WTC11 (cell line): ENCODE measurements around the gene PLIN1. TPM values are rescaled to one million over a fixed set of nuclear protein-coding genes. Genes with fewer than 3 reads are reported as not detected.

Experiments
- ATAC-seq: fragments of 200-7000 bp; cut with Tn5 transposase; 2 replicates; pipeline ENCODE4 v1.10.0; 2021; ENCODE audit warnings: mild to moderate bottlenecking, moderate library complexity
- CTCF ChIA-PET: fragments of 300-600 bp; sonication (Branson Sonifier 250); formaldehyde crosslinking; loops from one replicate; lab custom pipeline; 2021; ENCODE audit warnings: antibody characterized with exemption; lab: Charles Lee
- POLR2A ChIA-PET: fragments of 350-600 bp; sonication (Branson Sonifier 250); formaldehyde crosslinking; loops from one replicate; lab custom pipeline; 2021; ENCODE audit warnings: antibody characterized with exemption; lab: Charles Lee
- DNase-seq: peaks from one replicate; pipeline ENCODE4 v3.0.0; 2021; ENCODE audit warnings: low spot score
- H3K27ac Mint-ChIP-seq: 2 replicates; pipeline ENCODE4 v1.8.0; 2021; ENCODE audit warnings: mixed read lengths
- H3K27me3 Mint-ChIP-seq: 2 replicates; pipeline ENCODE4 v1.8.0; 2021; ENCODE audit warnings: low read depth, mild to moderate bottlenecking, moderate library complexity, mixed read lengths
- H3K36me3 Mint-ChIP-seq: 2 replicates; pipeline ENCODE4 v1.8.0; 2021; ENCODE audit warnings: mixed read lengths
- H3K4me1 Mint-ChIP-seq: 2 replicates; pipeline ENCODE4 v1.8.0; 2022; ENCODE audit warnings: mixed read lengths
- H3K4me3 Mint-ChIP-seq: 2 replicates; pipeline ENCODE4 v1.8.0; 2021; ENCODE audit warnings: mild to moderate bottlenecking, moderate library complexity, mixed read lengths
- H3K9me3 Mint-ChIP-seq: 2 replicates; pipeline ENCODE4 v1.8.0; 2021; ENCODE audit warnings: mixed read lengths
- ATF1 ChIP-seq: sonication (generic); formaldehyde crosslinking; IDR thresholded peaks from 2 replicates; pipeline ENCODE4 v1.8.1; 2023; ENCODE audit warnings: mild to moderate bottlenecking, moderate library complexity, missing genetic modification reagents
- CREM ChIP-seq: sonication (generic); formaldehyde crosslinking; IDR thresholded peaks from 2 replicates; pipeline ENCODE4 v1.8.1; 2022; ENCODE audit warnings: mild to moderate bottlenecking, missing genetic modification reagents, moderate library complexity
- ESRRA ChIP-seq: sonication (generic); formaldehyde crosslinking; IDR thresholded peaks from 2 replicates; pipeline ENCODE4 v1.8.1; 2022; ENCODE audit warnings: mild to moderate bottlenecking, missing genetic modification reagents, borderline replicate concordance
- FOXP1 ChIP-seq: sonication (generic); formaldehyde crosslinking; IDR thresholded peaks from 2 replicates; pipeline ENCODE4 v1.8.0; 2022; ENCODE audit warnings: missing genetic modification reagents, mild to moderate bottlenecking, moderate library complexity, borderline replicate concordance
- MXD4 ChIP-seq: fragments of 250-450 bp; sonication (Bioruptor Pico); IDR thresholded peaks from 2 replicates; pipeline ENCODE4 v1.8.0; 2021; ENCODE audit warnings: mild to moderate bottlenecking, moderate library complexity, borderline replicate concordance
- NFATC4 ChIP-seq: fragments of 250-450 bp; sonication (Bioruptor Pico); IDR thresholded peaks from 2 replicates; pipeline ENCODE4 v1.9.0; 2021; ENCODE audit warnings: mild to moderate bottlenecking
- NR3C1 ChIP-seq: sonication (generic); formaldehyde crosslinking; conservative IDR thresholded peaks from 2 replicates; pipeline ENCODE4 v1.8.1; 2023; ENCODE audit warnings: low read depth, mild to moderate bottlenecking, missing genetic modification reagents
- OVOL2 ChIP-seq: fragments of 250-450 bp; sonication (Bioruptor Pico); IDR thresholded peaks from 2 replicates; pipeline ENCODE4 v1.9.0; 2021; ENCODE audit warnings: mild to moderate bottlenecking, borderline replicate concordance
- TCF7 ChIP-seq: sonication (generic); formaldehyde crosslinking; IDR thresholded peaks from 2 replicates; pipeline ENCODE4 v1.8.0; 2022; ENCODE audit warnings: mild to moderate bottlenecking, low read depth, missing genetic modification reagents, moderate library complexity
- TEAD1 ChIP-seq: sonication (generic); formaldehyde crosslinking; IDR thresholded peaks from 2 replicates; pipeline ENCODE4 v1.8.0; 2022; ENCODE audit warnings: mild to moderate bottlenecking, missing genetic modification reagents
- TP53 ChIP-seq: sonication (generic); formaldehyde crosslinking; IDR thresholded peaks from 2 replicates; pipeline ENCODE4 v1.8.1; 2023; ENCODE audit warnings: mild to moderate bottlenecking, missing genetic modification reagents
- ZBTB21 ChIP-seq: sonication (generic); formaldehyde crosslinking; IDR thresholded peaks from 2 replicates; pipeline ENCODE4 v1.8.1; 2023; ENCODE audit warnings: mild to moderate bottlenecking, missing genetic modification reagents, borderline replicate concordance
- ZNF121 ChIP-seq: sonication (generic); formaldehyde crosslinking; IDR thresholded peaks from 2 replicates; pipeline ENCODE4 v1.8.0; 2023; ENCODE audit warnings: missing genetic modification reagents
- ZNF317 ChIP-seq: sonication (generic); formaldehyde crosslinking; IDR thresholded peaks from 2 replicates; pipeline ENCODE4 v1.8.1; 2023; ENCODE audit warnings: low read depth, mild to moderate bottlenecking, moderate library complexity, missing genetic modification reagents, borderline replicate concordance
- ZNF396 ChIP-seq: fragments of 250-450 bp; sonication (Bioruptor Pico); IDR thresholded peaks from 2 replicates; pipeline ENCODE4 v1.8.0; 2021; ENCODE audit warnings: mild to moderate bottlenecking, moderate library complexity, borderline replicate concordance
- ZNF671 ChIP-seq: fragments of 250-450 bp; sonication (Bioruptor Pico); IDR thresholded peaks from 2 replicates; pipeline ENCODE4 v1.8.0; 2021; ENCODE audit warnings: mild to moderate bottlenecking
- total RNA-seq: library from RNA; stranded (reverse); gene quantifications from 3 replicates; pipeline ENCODE4 v1.2.3, GENCODE V29; 2021
- TF ChIP-seq, protein P1 (sequence below): sonication (generic); formaldehyde crosslinking; IDR thresholded peaks from 2 replicates; pipeline ENCODE4 v1.8.0; 2022; ENCODE audit warnings: mild to moderate bottlenecking, missing genetic modification reagents
- TF ChIP-seq, protein P2 (sequence below): fragments of 200-600 bp; IDR thresholded peaks from 2 replicates; pipeline ENCODE4 v1.8.0; 2022; ENCODE audit warnings: antibody characterized with exemption
- TF ChIP-seq, protein P3 (sequence below): sonication (generic); formaldehyde crosslinking; IDR thresholded peaks from 2 replicates; pipeline ENCODE4 v1.8.0; 2023; ENCODE audit warnings: missing genetic modification reagents
- TF ChIP-seq, protein P4 (sequence below): sonication (generic); formaldehyde crosslinking; IDR thresholded peaks from 2 replicates; pipeline ENCODE4 v1.8.1; 2023; ENCODE audit warnings: mild to moderate bottlenecking, missing genetic modification reagents, moderate library complexity
- TF ChIP-seq, protein P5 (sequence below): sonication (generic); formaldehyde crosslinking; IDR thresholded peaks from 2 replicates; pipeline ENCODE4 v1.8.1; 2022; ENCODE audit warnings: missing genetic modification reagents, borderline replicate concordance
- TF ChIP-seq, protein P6 (sequence below): sonication (generic); formaldehyde crosslinking; IDR thresholded peaks from 2 replicates; pipeline ENCODE4 v1.8.1; 2022; ENCODE audit warnings: low read depth, missing genetic modification reagents, borderline replicate concordance

Gene PLIN1
- total RNA-seq, 1 experiment from 2014 or later: 0.70 TPM

DNA sequence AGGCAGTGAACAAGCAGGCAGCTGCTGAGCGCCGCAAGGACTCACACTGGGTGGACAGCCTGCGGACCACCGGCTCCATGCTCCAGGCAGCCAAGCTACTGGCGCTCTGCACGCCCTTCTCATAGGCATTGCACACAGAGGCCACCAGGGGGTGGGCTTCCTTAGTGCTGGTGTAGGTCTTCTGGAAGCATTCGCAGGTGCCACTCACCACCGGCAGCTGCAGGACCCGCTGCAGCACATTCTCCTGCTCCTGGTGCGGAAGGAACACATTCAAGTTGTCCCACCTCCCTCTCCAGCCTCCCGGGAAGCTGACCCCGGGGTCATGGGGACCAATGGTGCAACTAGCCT is 6.0 kb downstream of the PLIN1 start:
- ChIA-PET POLR2A (no interaction called here), CTCF (interaction anchor here (0.5 to 1.9 kb wide), 44 partner anchors 8 to 647 kb away, joined by 3 to 33 read pairs (median 5); partner anchors contain the start of genes ANPEP, AP3S2, KIF7 and MESP1)
- Mint-ChIP-seq H3K4me1 (no peaks in the 10 kb centered on the region; the same call in 1 of the 2 replicates), H3K27me3 (peaks cover 2% of the 10 kb centered on the region; the same call in 1 of the 2 replicates), H3K36me3 (no peaks in the 10 kb centered on the region), H3K4me3 (no peak overlapping the region), H3K27ac (no peak overlapping the region), H3K9me3 (no peaks in the 10 kb centered on the region)
- ATAC-seq: peak; percentile 96
- DNase-seq: peak; percentile 86
- TF ChIP-seq, protein P1, sequence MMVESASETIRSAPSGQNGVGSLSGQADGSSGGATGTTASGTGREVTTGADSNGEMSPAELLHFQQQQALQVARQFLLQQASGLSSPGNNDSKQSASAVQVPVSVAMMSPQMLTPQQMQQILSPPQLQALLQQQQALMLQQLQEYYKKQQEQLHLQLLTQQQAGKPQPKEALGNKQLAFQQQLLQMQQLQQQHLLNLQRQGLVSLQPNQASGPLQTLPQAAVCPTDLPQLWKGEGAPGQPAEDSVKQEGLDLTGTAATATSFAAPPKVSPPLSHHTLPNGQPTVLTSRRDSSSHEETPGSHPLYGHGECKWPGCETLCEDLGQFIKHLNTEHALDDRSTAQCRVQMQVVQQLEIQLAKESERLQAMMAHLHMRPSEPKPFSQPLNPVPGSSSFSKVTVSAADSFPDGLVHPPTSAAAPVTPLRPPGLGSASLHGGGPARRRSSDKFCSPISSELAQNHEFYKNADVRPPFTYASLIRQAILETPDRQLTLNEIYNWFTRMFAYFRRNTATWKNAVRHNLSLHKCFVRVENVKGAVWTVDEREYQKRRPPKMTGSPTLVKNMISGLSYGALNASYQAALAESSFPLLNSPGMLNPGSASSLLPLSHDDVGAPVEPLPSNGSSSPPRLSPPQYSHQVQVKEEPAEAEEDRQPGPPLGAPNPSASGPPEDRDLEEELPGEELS (CRISPR knock-in tag): no peak
- no peak for TF ChIP-seq CREM (CRISPR knock-in tag)
- TF ChIP-seq OVOL2 (CRISPR knock-in tag): no peak
- TF ChIP-seq, protein P2, sequence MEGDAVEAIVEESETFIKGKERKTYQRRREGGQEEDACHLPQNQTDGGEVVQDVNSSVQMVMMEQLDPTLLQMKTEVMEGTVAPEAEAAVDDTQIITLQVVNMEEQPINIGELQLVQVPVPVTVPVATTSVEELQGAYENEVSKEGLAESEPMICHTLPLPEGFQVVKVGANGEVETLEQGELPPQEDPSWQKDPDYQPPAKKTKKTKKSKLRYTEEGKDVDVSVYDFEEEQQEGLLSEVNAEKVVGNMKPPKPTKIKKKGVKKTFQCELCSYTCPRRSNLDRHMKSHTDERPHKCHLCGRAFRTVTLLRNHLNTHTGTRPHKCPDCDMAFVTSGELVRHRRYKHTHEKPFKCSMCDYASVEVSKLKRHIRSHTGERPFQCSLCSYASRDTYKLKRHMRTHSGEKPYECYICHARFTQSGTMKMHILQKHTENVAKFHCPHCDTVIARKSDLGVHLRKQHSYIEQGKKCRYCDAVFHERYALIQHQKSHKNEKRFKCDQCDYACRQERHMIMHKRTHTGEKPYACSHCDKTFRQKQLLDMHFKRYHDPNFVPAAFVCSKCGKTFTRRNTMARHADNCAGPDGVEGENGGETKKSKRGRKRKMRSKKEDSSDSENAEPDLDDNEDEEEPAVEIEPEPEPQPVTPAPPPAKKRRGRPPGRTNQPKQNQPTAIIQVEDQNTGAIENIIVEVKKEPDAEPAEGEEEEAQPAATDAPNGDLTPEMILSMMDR: peak; percentile 67
- no peak for TF ChIP-seq MXD4 (CRISPR knock-in tag)
- TF ChIP-seq, all 79 proteins: peak for 1

DNA sequence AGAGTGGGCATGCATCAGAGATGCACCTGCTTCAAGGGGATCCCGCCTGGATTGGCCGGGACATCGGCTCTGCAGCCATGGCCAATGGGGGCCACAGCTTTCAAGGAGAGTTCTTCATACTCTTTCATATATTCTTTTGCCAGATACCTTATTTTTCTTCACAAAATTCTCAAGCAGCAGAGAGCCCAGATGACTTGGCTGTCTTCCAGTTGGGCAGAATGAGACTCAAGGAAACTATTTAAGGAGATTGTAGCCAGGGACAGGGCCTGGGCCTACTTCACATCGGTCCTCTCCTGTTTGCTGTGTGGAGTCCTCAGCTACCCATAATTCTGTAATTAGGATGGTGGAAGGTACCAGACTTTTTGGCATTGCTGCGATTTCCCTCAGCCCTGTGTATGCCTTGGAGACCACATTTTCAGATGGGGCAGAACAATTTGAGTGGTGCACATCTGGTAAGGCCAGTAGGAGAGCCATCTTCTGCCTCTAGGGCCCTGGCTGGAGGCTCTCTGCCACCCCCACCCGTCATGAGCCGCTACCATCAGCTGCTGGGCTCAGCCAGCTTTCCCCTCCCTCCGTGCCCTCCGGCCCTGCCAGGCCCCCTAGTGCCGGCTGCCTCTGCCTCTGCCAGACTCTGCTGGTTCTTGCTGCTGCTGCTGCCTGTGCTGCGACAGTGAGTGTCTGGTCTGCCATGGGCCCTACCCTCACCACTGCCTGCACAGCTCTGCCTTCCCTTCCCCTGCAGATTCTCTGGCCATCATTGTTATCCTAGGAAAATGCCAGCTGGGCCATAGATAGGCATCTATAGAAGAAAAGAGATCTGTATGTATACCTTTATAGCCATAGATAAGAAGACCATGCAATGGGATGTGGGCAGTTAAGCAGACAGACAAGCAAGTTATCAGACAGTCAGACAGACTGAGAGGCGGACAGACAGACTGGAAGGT is 6.7 kb downstream of the PLIN1 start:
- Mint-ChIP-seq H3K36me3 (no peaks in the 10 kb centered on the region), H3K9me3 (no peaks in the 10 kb centered on the region), H3K4me1 (no peaks in the 10 kb centered on the region; the same call in 1 of the 2 replicates), H3K27ac (no peak overlapping the region), H3K27me3 (peaks cover 4% of the 10 kb centered on the region; the same call in 1 of the 2 replicates), H3K4me3 (no peak overlapping the region)
- no peak for DNase-seq
- ATAC-seq: peak; percentile 40
- CTCF ChIA-PET: interaction anchor here (0.5 to 1.9 kb wide), 43 partner anchors 9 to 648 kb away, joined by 3 to 33 read pairs (median 5); partner anchors contain the start of genes ANPEP, AP3S2, KIF7 and MESP1
- POLR2A ChIA-PET: no interaction called here
- TF ChIP-seq, protein P3, sequence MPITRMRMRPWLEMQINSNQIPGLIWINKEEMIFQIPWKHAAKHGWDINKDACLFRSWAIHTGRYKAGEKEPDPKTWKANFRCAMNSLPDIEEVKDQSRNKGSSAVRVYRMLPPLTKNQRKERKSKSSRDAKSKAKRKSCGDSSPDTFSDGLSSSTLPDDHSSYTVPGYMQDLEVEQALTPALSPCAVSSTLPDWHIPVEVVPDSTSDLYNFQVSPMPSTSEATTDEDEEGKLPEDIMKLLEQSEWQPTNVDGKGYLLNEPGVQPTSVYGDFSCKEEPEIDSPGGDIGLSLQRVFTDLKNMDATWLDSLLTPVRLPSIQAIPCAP (CRISPR knock-in tag): no peak
- TF ChIP-seq ZBTB21 (CRISPR knock-in tag) (no peak), TEAD1 (CRISPR knock-in tag) (no peak), ZNF396 (CRISPR knock-in tag) (no peak), TP53 (0 out of 2 replicates have a peak, but pooled peaks have one; percentile 37)

DNA sequence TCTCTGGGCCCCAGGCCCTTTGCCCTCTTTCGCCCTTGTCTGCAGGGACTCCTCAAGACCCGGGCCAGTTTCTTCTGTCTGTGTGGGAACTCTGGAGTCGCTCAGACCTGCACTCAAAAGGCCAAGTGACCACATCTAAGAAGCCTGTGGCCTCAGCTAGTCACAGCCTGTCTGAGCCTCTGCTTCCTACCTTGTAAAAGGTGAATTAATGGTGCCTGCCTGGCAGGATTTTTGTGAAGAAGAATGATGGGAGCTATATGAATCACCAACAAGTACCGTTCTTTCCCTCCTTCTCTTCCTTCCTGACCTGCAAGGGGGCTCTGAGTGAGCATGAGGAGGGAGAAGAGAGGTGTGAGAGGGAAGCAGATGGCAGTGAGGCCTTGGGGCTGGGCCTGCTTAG is 7.5 kb downstream of the PLIN1 start:
- POLR2A ChIA-PET: no interaction called here
- TF ChIP-seq, protein P4, sequence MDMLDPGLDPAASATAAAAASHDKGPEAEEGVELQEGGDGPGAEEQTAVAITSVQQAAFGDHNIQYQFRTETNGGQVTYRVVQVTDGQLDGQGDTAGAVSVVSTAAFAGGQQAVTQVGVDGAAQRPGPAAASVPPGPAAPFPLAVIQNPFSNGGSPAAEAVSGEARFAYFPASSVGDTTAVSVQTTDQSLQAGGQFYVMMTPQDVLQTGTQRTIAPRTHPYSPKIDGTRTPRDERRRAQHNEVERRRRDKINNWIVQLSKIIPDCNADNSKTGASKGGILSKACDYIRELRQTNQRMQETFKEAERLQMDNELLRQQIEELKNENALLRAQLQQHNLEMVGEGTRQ (CRISPR knock-in tag): no peak
- TF ChIP-seq ZNF121 (CRISPR knock-in tag) (no peak), TCF7 (no peak), FOXP1 (CRISPR knock-in tag) (no peak), NR3C1 (CRISPR knock-in tag) (no peak), ATF1 (CRISPR knock-in tag) (no peak), ZNF396 (CRISPR knock-in tag) (no peak), TP53 (no peak), ZNF671 (CRISPR knock-in tag) (no peak), ESRRA (no peak), NFATC4 (CRISPR knock-in tag) (no peak), ZNF317 (no peak)
- TF ChIP-seq, protein P5, sequence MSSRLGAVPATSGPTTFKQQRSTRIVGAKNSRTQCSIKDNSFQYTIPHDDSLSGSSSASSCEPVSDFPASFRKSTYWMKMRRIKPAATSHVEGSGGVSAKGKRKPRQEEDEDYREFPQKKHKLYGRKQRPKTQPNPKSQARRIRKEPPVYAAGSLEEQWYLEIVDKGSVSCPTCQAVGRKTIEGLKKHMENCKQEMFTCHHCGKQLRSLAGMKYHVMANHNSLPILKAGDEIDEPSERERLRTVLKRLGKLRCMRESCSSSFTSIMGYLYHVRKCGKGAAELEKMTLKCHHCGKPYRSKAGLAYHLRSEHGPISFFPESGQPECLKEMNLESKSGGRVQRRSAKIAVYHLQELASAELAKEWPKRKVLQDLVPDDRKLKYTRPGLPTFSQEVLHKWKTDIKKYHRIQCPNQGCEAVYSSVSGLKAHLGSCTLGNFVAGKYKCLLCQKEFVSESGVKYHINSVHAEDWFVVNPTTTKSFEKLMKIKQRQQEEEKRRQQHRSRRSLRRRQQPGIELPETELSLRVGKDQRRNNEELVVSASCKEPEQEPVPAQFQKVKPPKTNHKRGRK: no peak
- TF ChIP-seq, protein P6, sequence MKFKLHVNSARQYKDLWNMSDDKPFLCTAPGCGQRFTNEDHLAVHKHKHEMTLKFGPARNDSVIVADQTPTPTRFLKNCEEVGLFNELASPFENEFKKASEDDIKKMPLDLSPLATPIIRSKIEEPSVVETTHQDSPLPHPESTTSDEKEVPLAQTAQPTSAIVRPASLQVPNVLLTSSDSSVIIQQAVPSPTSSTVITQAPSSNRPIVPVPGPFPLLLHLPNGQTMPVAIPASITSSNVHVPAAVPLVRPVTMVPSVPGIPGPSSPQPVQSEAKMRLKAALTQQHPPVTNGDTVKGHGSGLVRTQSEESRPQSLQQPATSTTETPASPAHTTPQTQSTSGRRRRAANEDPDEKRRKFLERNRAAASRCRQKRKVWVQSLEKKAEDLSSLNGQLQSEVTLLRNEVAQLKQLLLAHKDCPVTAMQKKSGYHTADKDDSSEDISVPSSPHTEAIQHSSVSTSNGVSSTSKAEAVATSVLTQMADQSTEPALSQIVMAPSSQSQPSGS (CRISPR knock-in tag): no peak

More for the DNA sequence above, 7.5 kb downstream of the PLIN1 start:
- ATAC-seq (no peak), DNase-seq (no peak)
- CTCF ChIA-PET: interaction anchor here (1.9 kb wide), 1 partner anchor 68 kb away, joined by 13 read pairs; no protein-coding TSS in a partner anchor
- Mint-ChIP-seq H3K27me3 (peaks cover 4% of the 10 kb centered on the region; the same call in 1 of the 2 replicates), H3K27ac (no peak overlapping the region), H3K4me1 (no peaks in the 10 kb centered on the region; the same call in 1 of the 2 replicates), H3K36me3 (no peaks in the 10 kb centered on the region), H3K9me3 (no peaks in the 10 kb centered on the region), H3K4me3 (no peak overlapping the region)
